T-helper 2 cell (primary cell): Measurements from ENCODE around the gene TMEM201.
A peak's percentile ranks its signal among the peaks of the same experiment; 100 is the strongest.

Experiments used
- DNase-seq, 5 experiments: peaks; one replicate each; pipeline versions ENCODE4 v3.0.0 to v3.0.0-alpha.2; 2012 to 2022

The TMEM201 gene

GRCh38 chr1:9654051-9654833 lies 65.5 kb downstream of the TMEM201 start:
- DNase-seq: peak in 2 of 5 experiments; percentile 10 to 51

DNA sequence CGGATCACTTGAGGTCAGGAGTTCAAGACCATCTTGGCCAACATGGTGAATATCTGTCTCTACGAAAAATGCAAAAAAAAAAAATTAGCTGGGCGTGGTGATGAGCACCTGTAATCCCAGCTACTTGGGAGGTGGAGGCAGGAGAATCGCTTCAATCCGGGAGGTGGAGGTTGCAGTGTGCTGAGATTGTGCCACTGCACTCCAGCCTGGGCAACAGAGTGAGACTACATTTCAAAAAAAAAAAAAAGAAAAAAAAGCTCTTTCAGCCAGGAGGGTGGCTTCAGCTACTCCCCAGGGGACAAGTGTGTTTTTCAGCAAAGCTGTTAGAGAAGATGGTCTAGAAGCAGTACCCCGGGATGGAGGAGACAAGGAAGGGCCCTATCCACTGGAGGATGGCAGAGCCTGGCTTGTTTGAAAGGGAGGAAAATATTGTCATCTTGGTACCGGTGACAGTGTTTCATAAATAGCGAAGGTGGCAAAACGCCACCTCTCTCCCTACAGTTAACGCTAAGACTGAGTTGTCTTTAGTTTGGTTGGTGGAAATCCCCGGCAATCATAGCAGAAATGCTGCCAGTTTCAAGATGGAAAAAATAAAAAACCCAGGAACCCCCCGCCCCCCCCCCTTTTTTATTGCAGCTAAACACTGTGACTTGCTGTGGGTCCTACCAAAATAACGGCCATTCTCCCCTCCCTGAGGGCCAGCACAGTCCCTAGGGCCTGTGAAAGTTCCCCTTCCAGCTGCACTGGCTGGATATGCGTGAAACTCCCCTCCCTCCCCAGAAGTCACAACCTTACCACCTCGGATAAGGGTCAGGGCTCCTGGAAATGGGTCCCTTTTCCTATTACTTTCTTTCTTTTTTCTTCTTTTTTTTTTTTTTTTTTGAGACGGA lies 66.4 kb downstream of the TMEM201 start:
- DNase-seq: peak in 4 of 5 experiments; percentile 11 to 81 (median 42)

DNA sequence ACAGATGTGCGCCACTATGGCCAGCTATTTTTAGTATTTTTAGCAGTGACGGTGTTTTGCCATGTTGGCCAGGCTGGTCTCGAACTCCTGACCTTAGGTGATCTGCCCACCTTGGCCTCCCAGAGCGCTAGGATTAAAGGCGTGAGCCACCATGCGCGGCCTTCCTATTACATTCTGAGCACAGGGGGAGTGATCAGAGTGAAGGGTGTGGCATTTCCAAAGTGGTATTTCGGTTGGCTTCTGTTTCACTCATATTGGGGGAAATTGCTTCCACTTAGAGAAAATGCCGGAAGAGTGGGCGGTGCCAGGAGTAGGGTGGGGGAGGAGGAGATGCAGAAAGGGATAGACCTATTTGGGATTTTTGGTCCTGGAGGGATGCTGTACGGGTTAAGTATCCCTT lies 67.1 kb downstream of the TMEM201 start:
- DNase-seq: no peak

- DNase-seq: no peak
Measured at GRCh38 chr1:9657521-9658032, 68.9 kb downstream of the TMEM201 start.

GRCh38 chr1:9658199-9658598 lies 69.5 kb downstream of the TMEM201 start:
- peak in 1 of 5 experiments; percentile 26 for DNase-seq

- no peak for DNase-seq
Measured at GRCh38 chr1:9659328-9659727, 70.6 kb downstream of the TMEM201 start.

GRCh38 chr1:9663257-9663656 lies 74.5 kb downstream of the TMEM201 start:
- DNase-seq: no peak
